HEK293 (cell line): ENCODE results near the gene SERPINE2.

ENCODE experiments used
- HOXA7 ChIP-seq: sonication (generic); formaldehyde crosslinking; IDR thresholded peaks from 2 replicates; pipeline ENCODE4 v1.8.1; 2022; ENCODE audit warnings: missing genetic modification reagents, borderline replicate concordance
- ZBTB17 ChIP-seq: fragments of 450-650 bp; formaldehyde crosslinking; IDR thresholded peaks from 2 replicates; pipeline ENCODE4 v1.5.1; 2016; ENCODE audit warnings: missing biosample characterization, missing genetic modification characterization
- ZNF221 ChIP-seq: fragments of 450-650 bp; formaldehyde crosslinking; IDR thresholded peaks from 2 replicates; pipeline ENCODE4 v1.5.1; 2017; ENCODE audit warnings: missing biosample characterization, missing genetic modification characterization, borderline replicate concordance
- ZNF433 ChIP-seq: fragments of 450-650 bp; formaldehyde crosslinking; IDR thresholded peaks from 2 replicates; pipeline ENCODE4 v1.5.1; 2016; ENCODE audit warnings: missing biosample characterization, missing genetic modification characterization, low read depth

- TF ChIP-seq ZBTB17 (tag by site-specific recombination) = no peak
- TF ChIP-seq ZNF221 (tag by site-specific recombination) = no peak
- no peak for TF ChIP-seq ZNF433 (tag by site-specific recombination)
- TF ChIP-seq HOXA7 = no peak
These were observed 45.3 kb upstream of the SERPINE2 start for GRCh38 chr2:224084266-224084892.
